CD14-positive monocyte (primary cell): Measurements from ENCODE around the gene CLDND1. TPM values are rescaled to one million over a fixed set of nuclear protein-coding genes. Genes with fewer than 3 reads are reported as not detected.

Experiments used
- DNase-seq, 3 donors: peaks; one replicate each; pipeline ENCODE4 v3.0.0-alpha.2; 2011 to 2022
- H2AFZ ChIP-seq: 2 replicates; pipeline ENCODE4 v1.6.0; 2012; ENCODE audit warnings: mild to moderate bottlenecking, low read depth, low read length, inconsistent platforms; ENCODE audit not compliant: insufficient read depth, poor library complexity, severe bottlenecking
- H3K27ac ChIP-seq, 2 donors: 1 replicate in 1 of 2; 2 replicates in 1 of 2; pipeline ENCODE4 v1.5.1; 2012 to 2013; ENCODE audit warnings: low read length in 2 of 2, control low read depth in 1 of 2, inconsistent platforms in 1 of 2, low read depth in 1 of 2, mild to moderate bottlenecking in 1 of 2
- H3K27me3 ChIP-seq, 2 donors: one replicate each; pipeline versions ENCODE4 v1.6.0 to v1.6.1; 2011 to 2013; ENCODE audit warnings: low read length in 2 of 2; ENCODE audit not compliant: control insufficient read depth in 2 of 2, insufficient read depth in 2 of 2
- H3K36me3 ChIP-seq, 2 donors: replicated peaks in 1 of 2; 1 replicate in 1 of 2; 2 replicates in 1 of 2; pipeline versions ENCODE4 v1.5.1 to v1.6.1; 2012 to 2013; ENCODE audit warnings: low read length in 2 of 2, control low read depth in 1 of 2, inconsistent platforms in 1 of 2, mild to moderate bottlenecking in 1 of 2; ENCODE audit not compliant: insufficient read depth in 2 of 2, control insufficient read depth in 1 of 2
- H3K4me1 ChIP-seq, 2 donors: 1 replicate in 1 of 2; 2 replicates in 1 of 2; pipeline versions ENCODE4 v1.5.1 to v1.6.1; 2012 to 2013; ENCODE audit warnings: low read length in 2 of 2, control low read depth in 1 of 2, inconsistent platforms in 1 of 2, mild to moderate bottlenecking in 1 of 2, moderate library complexity in 1 of 2; ENCODE audit not compliant: insufficient read depth in 2 of 2, control insufficient read depth in 1 of 2
- H3K4me2 ChIP-seq: replicated peaks from 2 replicates; pipeline ENCODE3; 2012; ENCODE audit warnings: low read length, moderate library complexity, mild to moderate bottlenecking; ENCODE audit not compliant: poor library complexity, severe bottlenecking; ENCODE audit errors: extremely low read depth
- H3K4me3 ChIP-seq, 3 experiments: fragments of 200-600 bp in 1 of 3; sonication (generic) in 1 of 3; replicated peaks in 1 of 3; 1 replicate in 2 of 3; 2 replicates in 1 of 3; pipeline ENCODE4 v1.5.1; 2011 to 2013; ENCODE audit warnings: low read length in 3 of 3, mild to moderate bottlenecking in 3 of 3, control low read depth in 2 of 3, low read depth in 2 of 3, inconsistent platforms in 1 of 3, moderate library complexity in 1 of 3
- H3K79me2 ChIP-seq: 2 replicates; pipeline ENCODE4 v1.6.0; 2012; ENCODE audit warnings: mild to moderate bottlenecking, control low read depth, inconsistent platforms, low read length, moderate library complexity; ENCODE audit not compliant: insufficient read depth
- H3K9ac ChIP-seq: 2 replicates; pipeline ENCODE4 v1.6.0; 2017; ENCODE audit warnings: low read length, mild to moderate bottlenecking; ENCODE audit not compliant: insufficient read depth, poor library complexity, severe bottlenecking
- H3K9me3 ChIP-seq, 2 donors: replicated peaks in 1 of 2; 1 replicate in 1 of 2; 2 replicates in 1 of 2; pipeline versions ENCODE4 v1.5.1 to v1.6.1; 2012 to 2013; ENCODE audit warnings: low read length in 2 of 2, control low read depth in 1 of 2; ENCODE audit not compliant: control insufficient read depth in 1 of 2, insufficient read depth in 1 of 2
- H4K20me1 ChIP-seq: 2 replicates; pipeline ENCODE4 v1.6.0; 2012; ENCODE audit warnings: mild to moderate bottlenecking, low read length, control low read depth, moderate library complexity; ENCODE audit not compliant: insufficient read depth
- H3K27ac Mint-ChIP-seq, 7 donors: one replicate each; pipeline ENCODE4 v1.8.0; 2020; ENCODE audit warnings: mild to moderate bottlenecking in 7 of 7, mixed read lengths in 7 of 7, moderate library complexity in 6 of 7, inconsistent platforms in 2 of 7
- H3K27me3 Mint-ChIP-seq, 3 donors: one replicate each; pipeline ENCODE4 v1.8.0; 2021 to 2022; ENCODE audit warnings: low read depth in 3 of 3, mild to moderate bottlenecking in 3 of 3, mixed read lengths in 3 of 3, moderate library complexity in 3 of 3, inconsistent platforms in 1 of 3
- H3K36me3 Mint-ChIP-seq, 2 donors: one replicate each; pipeline ENCODE4 v1.8.0; 2020; ENCODE audit warnings: mixed read lengths in 2 of 2, inconsistent platforms in 1 of 2, mild to moderate bottlenecking in 1 of 2
- H3K4me1 Mint-ChIP-seq: one replicate; pipeline ENCODE4 v1.8.0; 2020; ENCODE audit warnings: mild to moderate bottlenecking, mixed read lengths
- H3K4me3 Mint-ChIP-seq, 2 donors: one replicate each; pipeline ENCODE4 v1.8.0; 2020; ENCODE audit warnings: mild to moderate bottlenecking in 2 of 2, mixed read lengths in 2 of 2, moderate library complexity in 1 of 2
- H3K9me3 Mint-ChIP-seq, 7 donors: one replicate each; pipeline ENCODE4 v1.8.0; 2020 to 2022; ENCODE audit warnings: mixed read lengths in 7 of 7, mild to moderate bottlenecking in 6 of 7, moderate library complexity in 6 of 7, inconsistent platforms in 2 of 7
- WGBS: methylation state at CpG from one replicate; pipeline ENCODE4 v1.1.5; 2013; ENCODE audit warnings: missing lambda C conversion rate; ENCODE audit not compliant: insufficient coverage; 5-methylcytosine and 5-hydroxymethylcytosine counted together
- intact Hi-C, 2 donors: fragments of 100-400 bp; cut with micrococcal nuclease; formaldehyde crosslinking; loops; one replicate each; pipeline versions ENCODE4 v1.15.0 to v1.15.1; 2023
- polyA plus RNA-seq, 3 donors: library from polyadenylated mRNA; depleted of rRNA in 1 of 3; unstranded in 2 of 3; stranded (reverse) in 1 of 3; fragments of 300-500 nt in 2 of 3; fragments of >200 nt in 1 of 3; fragmentation: Illumina TruSeq in 2 of 3; gene quantifications; 1 replicate in 2 of 3; 2 replicates in 1 of 3; pipeline ENCODE4 v1.2.3, GENCODE V29; 2012 to 2021
- TF ChIP-seq, protein P1 (sequence below): fragments of 200-600 bp; IDR thresholded peaks from one replicate; pipeline ENCODE4 v1.8.0; 2022; ENCODE audit warnings: antibody characterized with exemption, mild to moderate bottlenecking

CLDND1 gene
- polyA plus RNA-seq, 3 donors = 65.3 to 91.8 (median 76.0) TPM

DNA sequence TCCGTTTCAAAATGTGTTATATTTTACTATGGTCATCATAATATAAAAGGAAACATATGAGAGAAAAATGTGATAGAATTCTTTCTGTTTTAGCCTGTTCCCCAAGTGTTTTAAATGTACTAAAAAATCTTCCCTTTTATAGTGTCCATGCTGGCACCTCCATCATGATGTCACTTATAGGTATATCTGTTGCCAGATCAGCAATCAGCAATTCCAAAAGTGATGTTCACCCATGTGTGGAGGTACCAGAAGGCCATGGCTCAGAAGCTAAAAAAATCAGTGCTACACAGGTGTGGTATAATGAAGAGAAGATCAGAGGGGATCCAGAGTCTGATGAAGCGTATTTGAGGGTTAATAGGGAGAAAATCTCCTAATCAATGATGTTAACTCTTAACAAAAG lies 8.0 kb upstream of the CLDND1 start:
- Histone ChIP-seq H3K4me1 (no peaks in the 10 kb centered on the region), H3K36me3 (no peaks in the 10 kb centered on the region), H3K9ac (no peak overlapping the region), H4K20me1 (no peaks in the 10 kb centered on the region), H3K4me3 (no peak overlapping the region), H3K27me3 (peaks cover 0 to 3% of the 10 kb centered on the region in 2 donors), H3K79me2 (no peaks in the 10 kb centered on the region), H3K4me2 (no peak overlapping the region), H3K27ac (no peak overlapping the region), H3K9me3 (no peaks in the 10 kb centered on the region), H2AFZ (no peak overlapping the region)
- no peak for DNase-seq
- WGBS = no CpG with 5 or more reads among the region's 2 CpGs
- Mint-ChIP-seq H3K9me3 (no peaks in the 10 kb centered on the region), H3K27me3 (peaks cover 0 to 13% (median 0%) of the 10 kb centered on the region in 3 donors), H3K4me1 (peaks cover 9% of the 10 kb centered on the region), H3K36me3 (no peaks in the 10 kb centered on the region), H3K27ac (no peak overlapping the region), H3K4me3 (no peak overlapping the region)
- intact Hi-C loops = no loop called here
- TF ChIP-seq, protein P1, sequence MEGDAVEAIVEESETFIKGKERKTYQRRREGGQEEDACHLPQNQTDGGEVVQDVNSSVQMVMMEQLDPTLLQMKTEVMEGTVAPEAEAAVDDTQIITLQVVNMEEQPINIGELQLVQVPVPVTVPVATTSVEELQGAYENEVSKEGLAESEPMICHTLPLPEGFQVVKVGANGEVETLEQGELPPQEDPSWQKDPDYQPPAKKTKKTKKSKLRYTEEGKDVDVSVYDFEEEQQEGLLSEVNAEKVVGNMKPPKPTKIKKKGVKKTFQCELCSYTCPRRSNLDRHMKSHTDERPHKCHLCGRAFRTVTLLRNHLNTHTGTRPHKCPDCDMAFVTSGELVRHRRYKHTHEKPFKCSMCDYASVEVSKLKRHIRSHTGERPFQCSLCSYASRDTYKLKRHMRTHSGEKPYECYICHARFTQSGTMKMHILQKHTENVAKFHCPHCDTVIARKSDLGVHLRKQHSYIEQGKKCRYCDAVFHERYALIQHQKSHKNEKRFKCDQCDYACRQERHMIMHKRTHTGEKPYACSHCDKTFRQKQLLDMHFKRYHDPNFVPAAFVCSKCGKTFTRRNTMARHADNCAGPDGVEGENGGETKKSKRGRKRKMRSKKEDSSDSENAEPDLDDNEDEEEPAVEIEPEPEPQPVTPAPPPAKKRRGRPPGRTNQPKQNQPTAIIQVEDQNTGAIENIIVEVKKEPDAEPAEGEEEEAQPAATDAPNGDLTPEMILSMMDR = no peak

DNA sequence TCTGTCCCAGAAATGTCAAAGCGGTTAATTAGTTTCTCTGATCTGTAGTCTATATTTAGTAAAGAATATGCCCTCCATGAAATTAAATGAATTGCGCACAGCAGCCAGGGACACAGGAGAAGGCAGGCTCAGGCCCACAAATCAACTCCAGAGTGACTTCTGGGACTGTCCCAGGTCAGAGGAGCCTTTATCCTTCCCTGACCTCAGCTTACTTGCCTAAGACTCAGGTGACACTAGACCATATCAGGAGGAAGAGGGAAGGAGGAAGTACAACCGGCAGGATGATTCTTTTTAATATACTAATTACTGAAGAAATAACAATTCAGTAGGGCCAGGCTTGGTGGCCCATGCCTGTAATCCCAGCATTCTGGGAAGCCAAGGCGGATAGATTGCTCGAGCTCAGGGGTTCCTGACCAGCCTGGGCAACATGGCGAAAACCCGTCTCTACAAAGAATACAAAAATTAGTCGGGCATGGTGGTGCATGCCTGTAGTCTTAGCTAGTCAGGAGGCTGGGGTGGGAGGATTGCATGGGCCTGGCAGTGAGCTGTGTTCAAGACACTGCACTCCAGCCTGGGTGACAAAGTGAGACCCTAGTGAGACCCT lies 7.3 kb upstream of the CLDND1 start:
- intact Hi-C loops = loop anchor here in 1 of 2 donors (5.0 kb wide), 1 partner anchor 62 kb away; the partner anchor contains the start of gene CPOX

More for the DNA sequence above, 7.3 kb upstream of the CLDND1 start:
- Histone ChIP-seq H2AFZ (no peak overlapping the region), H4K20me1 (no peaks in the 10 kb centered on the region), H3K79me2 (no peaks in the 10 kb centered on the region), H3K4me3 (no peak overlapping the region), H3K4me2 (no peak overlapping the region), H3K4me1 (no peaks in the 10 kb centered on the region), H3K9ac (no peak overlapping the region), H3K9me3 (no peaks in the 10 kb centered on the region), H3K27me3 (peaks cover 0 to 3% of the 10 kb centered on the region in 2 donors), H3K27ac (no peak overlapping the region), H3K36me3 (no peaks in the 10 kb centered on the region)
- H3K9me3 Mint-ChIP-seq = no peaks in the 10 kb centered on the region
- DNase-seq = no peak
- H3K27me3 Mint-ChIP-seq = peaks cover 0 to 13% (median 1%) of the 10 kb centered on the region in 3 donors
- TF ChIP-seq, protein P1 = no peak
- no peaks in the 10 kb centered on the region for H3K36me3 Mint-ChIP-seq
- WGBS = 100% methylated on average over 2 of the region's 8 CpGs
- H3K4me1 Mint-ChIP-seq = peaks cover 9% of the 10 kb centered on the region
- H3K4me3 Mint-ChIP-seq = no peak overlapping the region
- H3K27ac Mint-ChIP-seq = no peak overlapping the region
